Measurements from ENCODE around the gene SEMA4B.
A peak's percentile ranks its signal among the peaks of the same experiment; 100 is the strongest.
"Not testable (repeated sequence)": the region's sequence is repeated elsewhere in the genome, so short reads cannot be mapped to it uniquely, and the experiment has no call there.

Gene SEMA4B

DNA sequence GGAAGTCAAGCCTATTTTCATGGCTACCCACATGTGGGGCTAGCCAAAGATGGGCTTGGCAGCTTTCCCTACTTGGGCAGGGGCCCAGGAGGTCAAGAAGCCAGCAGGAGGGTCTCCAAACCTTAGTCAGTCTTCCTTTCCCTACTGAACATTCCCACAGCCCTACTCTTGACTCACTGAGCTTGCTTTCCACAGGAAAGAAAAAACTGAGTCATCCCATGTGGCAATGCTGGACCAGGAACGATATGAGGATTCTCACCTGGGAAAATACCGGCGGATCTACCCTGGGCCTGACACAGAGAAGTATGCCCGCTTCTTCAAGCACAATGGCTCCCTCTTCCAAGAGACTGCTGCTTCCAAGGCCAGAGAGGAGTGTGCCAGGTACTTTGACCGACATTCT lies 60.7 kb downstream of the SEMA4B start:
- no peak for DNase-seq

DNA sequence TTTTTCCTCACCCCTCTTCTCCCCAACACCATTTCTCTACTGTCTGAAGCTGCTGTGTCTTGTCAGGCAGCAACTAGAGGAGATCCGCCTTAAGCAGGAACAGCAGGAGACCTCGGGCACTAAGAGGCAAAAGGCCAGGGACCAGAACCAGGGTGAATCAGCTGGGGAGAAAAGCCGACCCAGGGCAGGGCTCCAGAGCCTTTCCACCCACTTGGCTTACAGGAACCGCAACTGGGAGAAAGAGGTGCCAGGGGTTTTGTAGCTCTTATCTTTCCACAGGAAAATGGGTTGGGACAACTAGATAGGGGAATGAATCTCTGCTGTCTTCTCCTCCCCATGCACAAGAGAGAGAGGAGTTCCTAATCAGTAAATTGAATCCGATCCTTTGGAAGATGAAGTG lies 61.3 kb downstream of the SEMA4B start:
- DNase-seq = no peak

DNA sequence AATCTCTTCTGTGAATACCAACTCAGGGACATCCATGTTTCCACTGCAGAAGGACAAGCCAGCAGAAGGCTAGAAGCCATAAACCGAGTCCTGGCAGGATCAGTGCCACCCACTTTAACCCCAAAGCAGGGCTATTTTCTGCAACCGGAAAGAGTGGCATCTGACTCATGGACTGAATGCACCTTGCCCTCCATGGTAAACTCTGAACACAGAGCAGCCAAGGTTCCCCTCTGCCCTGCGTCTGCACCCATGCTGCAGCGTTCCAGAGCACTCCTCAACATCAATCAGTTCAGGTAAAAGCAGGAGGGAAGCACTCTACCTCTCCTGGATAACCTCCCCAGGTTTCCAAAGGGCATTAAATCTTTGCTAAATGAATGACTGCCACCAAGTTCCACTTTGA lies 63.5 kb downstream of the SEMA4B start:
- peak in 2 of 5 experiments; percentile 6 to 80 for DNase-seq

DNA sequence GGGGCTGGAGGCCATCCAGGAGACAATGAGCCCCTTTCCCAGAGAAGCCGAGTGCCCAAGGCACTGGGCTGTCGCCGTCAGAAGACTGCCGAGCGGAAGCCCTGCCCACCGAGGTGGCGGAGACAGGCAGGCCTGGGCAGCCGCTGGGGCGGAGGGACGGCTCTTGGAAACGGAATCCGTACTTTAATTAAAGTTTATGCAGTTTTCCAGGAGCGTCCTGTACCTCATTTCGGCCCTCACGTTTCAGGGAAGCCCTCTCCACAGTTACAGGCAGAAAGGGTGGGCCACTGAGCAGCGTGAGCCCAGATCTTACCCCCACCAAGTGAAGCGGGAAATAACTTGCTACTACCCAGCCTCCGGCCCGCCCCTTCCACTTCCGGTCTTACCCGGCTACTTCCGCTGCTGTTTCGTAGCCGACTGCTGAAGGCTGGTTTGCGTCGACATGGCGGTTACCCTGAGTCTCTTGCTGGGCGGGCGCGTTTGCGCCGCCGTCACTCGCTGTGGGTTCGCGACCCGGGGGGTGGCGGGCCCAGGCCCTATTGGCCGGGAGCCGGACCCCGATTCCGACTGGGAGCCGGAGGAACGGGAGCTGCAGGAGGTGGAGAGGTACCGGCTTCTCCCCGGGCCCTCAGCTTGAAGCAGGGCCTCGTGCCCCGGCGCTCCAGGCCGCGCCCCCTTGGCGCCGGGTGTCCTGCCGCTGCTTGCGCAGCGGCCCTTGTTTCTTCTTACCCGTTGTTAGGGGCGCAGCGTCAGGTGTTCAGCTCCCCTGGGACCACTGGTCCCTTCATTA lies 64.3 kb downstream of the SEMA4B start, which contains the start of gene NGRN:
NGRN (plus strand) TSS at position 402 of the 790 bp plus-strand sequence; CDS start at position 443, 41 bp downstream.
- peak; percentile 70 to 96 (median 89) for DNase-seq

DNA sequence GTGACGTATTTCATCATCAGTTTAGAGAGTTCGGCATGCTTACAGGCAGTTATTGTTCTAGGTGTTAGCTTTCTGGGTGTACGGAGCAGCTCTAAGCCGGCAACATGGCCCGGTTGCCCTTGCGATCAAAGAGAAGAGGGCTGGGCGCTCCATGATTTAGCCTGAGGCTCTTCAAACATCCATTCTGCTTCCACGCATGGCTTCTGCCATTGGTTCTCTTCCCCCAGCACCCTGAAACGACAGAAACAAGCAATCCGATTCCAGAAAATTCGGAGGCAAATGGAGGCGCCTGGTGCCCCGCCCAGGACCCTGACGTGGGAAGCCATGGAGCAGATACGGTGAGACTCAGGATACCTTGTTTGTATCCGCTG lies 64.9 kb downstream of the SEMA4B start:
- peak in 4 of 5 experiments; percentile 9 to 63 (median 38) for DNase-seq

DNA sequence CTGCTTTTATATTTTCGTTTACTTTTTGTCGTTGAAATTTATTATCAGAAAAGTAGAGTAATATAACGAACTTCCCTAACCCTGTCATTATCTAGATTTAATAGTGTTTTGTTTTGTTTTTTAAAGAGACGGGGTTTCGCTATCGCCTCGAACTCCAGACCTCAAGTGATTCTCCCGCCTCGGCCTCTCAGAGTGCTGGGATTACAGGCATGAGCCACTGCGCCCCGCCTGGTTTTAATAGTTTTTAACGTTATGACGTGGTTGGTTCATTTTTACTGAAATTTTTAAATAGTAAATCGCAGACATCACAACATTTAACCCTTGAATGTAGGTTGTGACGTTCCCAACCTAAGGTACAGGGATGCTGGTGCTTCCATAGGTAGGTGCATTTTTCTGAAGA lies 65.4 kb downstream of the SEMA4B start:
- DNase-seq = peak in 2 of 5 experiments; percentile 16 to 57

DNA sequence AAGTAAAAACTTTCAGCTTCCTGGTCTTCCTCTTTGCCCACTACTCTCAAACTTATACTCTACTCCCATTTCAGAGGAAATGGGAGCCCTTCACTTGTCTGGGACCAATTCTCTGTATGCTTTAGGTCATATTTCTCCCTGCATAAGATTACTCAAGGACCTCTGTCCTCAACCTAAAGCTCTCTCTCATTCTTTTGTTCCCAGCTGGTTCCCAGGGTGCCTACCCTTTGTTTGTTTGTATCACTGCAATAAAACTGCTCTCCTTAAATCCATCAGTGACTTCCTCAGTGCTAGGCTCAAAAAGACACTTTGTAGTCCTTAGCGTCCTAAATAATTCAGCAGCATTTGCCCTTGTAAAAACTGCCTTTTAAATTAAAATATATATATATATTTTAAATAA lies 67.3 kb downstream of the SEMA4B start:
- DNase-seq = no peak

DNA sequence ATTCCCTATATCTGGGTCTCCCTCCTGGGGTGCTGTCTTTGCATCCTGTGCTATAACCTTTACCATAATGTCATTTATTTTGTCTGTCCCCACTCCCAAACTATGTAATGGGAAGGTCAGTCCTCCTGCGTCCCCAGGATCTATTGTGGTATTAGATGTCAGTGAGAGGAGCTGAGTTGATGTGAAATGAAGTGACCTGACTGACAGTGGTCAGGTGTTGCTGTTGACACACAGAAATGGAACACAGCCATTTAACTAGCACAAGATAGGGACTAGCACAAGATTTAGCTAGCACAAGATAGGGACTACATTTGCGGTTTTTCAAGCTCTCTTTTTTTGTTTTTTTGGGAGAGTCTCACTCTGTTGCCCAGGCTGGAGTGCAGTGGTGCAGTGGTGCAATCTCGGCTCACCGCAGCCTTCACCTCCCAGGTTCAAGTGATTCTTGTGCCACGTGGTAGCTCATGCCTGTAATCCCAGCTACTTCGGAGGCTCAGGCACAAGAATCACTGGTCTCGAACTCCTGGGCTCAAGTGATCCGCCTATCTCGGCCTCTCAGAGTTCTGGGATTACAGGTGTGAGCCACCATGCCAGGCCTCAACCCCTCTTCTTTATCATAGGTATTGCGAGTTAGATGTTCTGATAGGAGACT lies 69.5 kb downstream of the SEMA4B start:
- DNase-seq = no peak

DNA sequence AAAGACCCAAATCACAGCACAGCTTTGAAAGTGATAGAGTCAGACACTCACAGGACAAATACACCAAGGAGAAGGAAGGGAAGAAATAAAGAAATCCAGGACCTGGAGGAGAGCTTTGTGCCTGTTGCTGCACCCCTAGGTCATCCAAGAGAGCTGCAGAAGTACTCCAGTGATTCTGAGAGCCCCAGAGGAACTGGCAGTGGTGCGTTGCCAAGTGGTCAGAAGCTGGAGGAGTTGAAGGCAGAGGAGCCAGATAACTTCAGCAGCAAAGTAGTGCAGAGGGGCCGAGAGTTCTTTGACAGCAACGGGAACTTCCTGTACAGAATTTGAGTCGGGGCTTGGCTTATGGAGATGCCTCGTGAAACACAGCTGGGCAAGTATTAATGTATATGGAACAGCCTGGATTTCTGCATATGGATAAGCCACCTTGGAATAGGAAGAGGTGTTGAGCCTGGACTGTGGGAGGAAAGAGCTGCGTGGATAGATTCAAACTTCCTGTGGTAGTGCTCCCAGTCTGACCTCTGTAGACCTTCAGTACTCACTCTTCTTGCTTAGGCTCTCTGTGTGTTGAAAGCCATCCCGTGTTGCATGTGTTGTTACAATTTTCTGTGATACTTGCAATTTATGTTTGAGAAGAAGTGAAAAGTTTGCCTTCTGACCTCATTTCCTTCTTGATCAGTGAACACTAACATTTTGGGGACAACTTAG lies 70.5 kb downstream of the SEMA4B start:
- no peak for DNase-seq

DNA sequence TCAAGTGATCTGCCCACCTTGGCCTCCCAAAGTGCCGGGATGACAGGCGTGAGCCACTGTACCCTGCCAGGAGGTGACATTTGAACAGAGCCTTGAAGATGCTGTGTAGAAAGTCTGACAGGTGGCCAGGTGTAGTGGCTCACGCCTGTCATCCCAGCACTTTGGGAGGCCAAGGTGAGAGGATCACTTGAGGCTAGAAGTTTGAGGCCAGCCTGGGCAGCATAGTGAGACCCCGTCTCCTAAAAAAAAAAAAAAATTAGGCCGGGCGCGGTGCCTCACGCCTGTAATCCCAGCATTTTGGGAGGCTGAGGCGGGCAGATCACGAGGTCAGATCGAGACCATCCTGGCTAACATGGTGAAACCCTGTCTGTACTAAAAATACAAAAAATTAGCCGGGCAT lies 77.3 kb downstream of the SEMA4B start:
- DNase-seq = not testable (repeated sequence)
